Keratinocyte (primary cell): ENCODE data around the gene PCGF1. TPM values are rescaled to one million over a fixed set of nuclear protein-coding genes. Genes with fewer than 3 reads are reported as not detected.

Experiments
- DNase-seq: peaks from one replicate; pipeline ENCODE4 v3.0.0-alpha.2; 2011; ENCODE audit warnings: low read depth, missing footprints, low spot score
- FAIRE-seq: peaks from 2 replicates; lab custom pipeline; 2011; peaks lifted over from hg19 to GRCh38; lab: Jason Lieb, UNC
- H2AFZ ChIP-seq: 2 replicates; pipeline ENCODE4 v1.6.0; 2012; ENCODE audit warnings: low read length, control low read depth, inconsistent platforms; ENCODE audit not compliant: control insufficient read depth
- H3K27ac ChIP-seq: 2 replicates; pipeline ENCODE4 v1.5.1; 2011; ENCODE audit warnings: low read length; ENCODE audit not compliant: control insufficient read depth, insufficient read depth
- H3K27me3 ChIP-seq: 3 replicates; pipeline ENCODE4 v1.6.0; 2011; ENCODE audit warnings: low read length; ENCODE audit not compliant: control insufficient read depth, insufficient read depth; ENCODE audit errors: extremely low read depth
- H3K36me3 ChIP-seq, 2 experiments: 2 replicates in 1 of 2; 3 replicates in 1 of 2; pipeline ENCODE4 v1.5.1; 2011; ENCODE audit warnings: low read length in 2 of 2, mild to moderate bottlenecking in 1 of 2; ENCODE audit not compliant: control insufficient read depth in 2 of 2, insufficient read depth in 2 of 2; ENCODE audit errors: extremely low read depth in 1 of 2
- H3K4me1 ChIP-seq: 3 replicates; pipeline ENCODE4 v1.5.1; 2011; ENCODE audit warnings: low read length; ENCODE audit not compliant: control insufficient read depth, insufficient read depth; ENCODE audit errors: extremely low read depth
- H3K4me2 ChIP-seq: 3 replicates; pipeline ENCODE4 v1.6.0; 2011; ENCODE audit warnings: low read depth, low read length; ENCODE audit not compliant: control insufficient read depth, insufficient read depth; ENCODE audit errors: extremely low read depth
- H3K4me3 ChIP-seq, 3 experiments: fragments of 200-600 bp in 1 of 3; sonication (generic) in 1 of 3; 2 replicates in 2 of 3; 3 replicates in 1 of 3; pipeline ENCODE4 v1.5.1; 2011 to 2016; ENCODE audit warnings: low read length in 3 of 3, mild to moderate bottlenecking in 3 of 3, control low read depth in 2 of 3, inconsistent platforms in 1 of 3, low read depth in 1 of 3, mixed read lengths in 1 of 3, mixed run types in 1 of 3, moderate library complexity in 1 of 3; ENCODE audit not compliant: control insufficient read depth in 2 of 3, insufficient read depth in 2 of 3; ENCODE audit errors: extremely low read depth in 1 of 3
- H3K79me2 ChIP-seq: 2 replicates; pipeline ENCODE4 v1.6.0; 2012; ENCODE audit warnings: low read length; ENCODE audit not compliant: control insufficient read depth, insufficient read depth
- H3K9ac ChIP-seq: 3 replicates; pipeline ENCODE4 v1.6.0; 2011; ENCODE audit warnings: low read length; ENCODE audit not compliant: control insufficient read depth, insufficient read depth; ENCODE audit errors: extremely low read depth
- H3K9me1 ChIP-seq: 3 replicates; pipeline ENCODE4 v1.6.0; 2011; ENCODE audit warnings: low read length; ENCODE audit not compliant: control insufficient read depth, insufficient read depth; ENCODE audit errors: extremely low read depth
- H3K9me3 ChIP-seq: 2 replicates; pipeline ENCODE4 v1.5.1; 2012; ENCODE audit warnings: low read depth, low read length; ENCODE audit not compliant: control insufficient read depth
- H4K20me1 ChIP-seq: 3 replicates; pipeline ENCODE4 v1.6.0; 2011; ENCODE audit warnings: low read length; ENCODE audit not compliant: control insufficient read depth, insufficient read depth; ENCODE audit errors: extremely low read depth
- EZH2 ChIP-seq: IDR thresholded peaks from one replicate; pipeline ENCODE4 v1.6.1; 2012; ENCODE audit warnings: inconsistent platforms, mild to moderate bottlenecking, low read length, moderate library complexity
- dilution Hi-C: fragments of 300-500 bp; cut with MboI; formaldehyde crosslinking; loops from one replicate; pipeline ENCODE4 v1.7.0; 2020; ENCODE audit warnings: low sequenced_read_pairs; ENCODE audit not compliant: extremely low pct_ligation_motif_present
- polyA plus RNA-seq, 5 experiments: library from polyadenylated mRNA; depleted of rRNA in 3 of 5; stranded (reverse) in 3 of 5; stranded (forward) in 1 of 5; unstranded in 1 of 5; fragments of >200 nt; gene quantifications; 1 replicate in 1 of 5; 2 replicates in 3 of 5; 3 replicates in 1 of 5; pipeline versions ENCODE4 v1.2.1 to v1.2.3, GENCODE V29; 2011 to 2012; ENCODE audit warnings: missing spikeins in 2 of 5, low read depth in 1 of 5, low replicate concordance in 1 of 5
- TF ChIP-seq, protein P1 (sequence below), 3 experiments: IDR thresholded peaks in 1 of 3; conservative IDR thresholded peaks in 1 of 3; optimal IDR thresholded peaks in 1 of 3; 2 replicates in 2 of 3; 3 replicates in 1 of 3; pipeline versions ENCODE3 to v1.5.1; 2011; ENCODE audit warnings: low read length in 3 of 3, mild to moderate bottlenecking in 3 of 3, moderate library complexity in 2 of 3, control low read depth in 1 of 3, inconsistent platforms in 1 of 3; ENCODE audit not compliant: insufficient read depth in 2 of 3; ENCODE audit errors: extremely low read depth in 1 of 3

Gene PCGF1
- polyA plus RNA-seq, 1 donor (not counting 4 experiments of a cell fraction or from before 2014, with no cell fraction given), result 29.1 TPM

DNA sequence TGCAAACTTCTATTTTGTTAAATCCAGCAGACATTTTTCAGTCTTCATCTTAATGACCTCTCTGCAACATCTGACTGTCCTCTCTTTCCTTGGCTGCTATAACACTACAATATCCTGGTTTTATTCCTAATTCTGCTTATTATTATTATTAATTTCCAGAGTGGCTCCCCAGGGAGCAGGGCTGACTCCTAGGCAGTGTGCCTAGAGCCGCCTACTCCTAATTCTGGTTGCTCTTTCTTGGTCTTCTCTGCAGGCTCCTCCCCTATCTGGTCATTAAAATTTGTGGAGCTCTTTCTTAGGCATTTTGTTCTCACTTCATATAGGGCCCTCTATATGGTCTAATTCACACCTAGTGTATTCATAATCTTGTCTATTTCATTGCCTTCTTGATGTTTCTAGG, 35.5 kb upstream of the PCGF1 start:
- TF ChIP-seq, protein P1, sequence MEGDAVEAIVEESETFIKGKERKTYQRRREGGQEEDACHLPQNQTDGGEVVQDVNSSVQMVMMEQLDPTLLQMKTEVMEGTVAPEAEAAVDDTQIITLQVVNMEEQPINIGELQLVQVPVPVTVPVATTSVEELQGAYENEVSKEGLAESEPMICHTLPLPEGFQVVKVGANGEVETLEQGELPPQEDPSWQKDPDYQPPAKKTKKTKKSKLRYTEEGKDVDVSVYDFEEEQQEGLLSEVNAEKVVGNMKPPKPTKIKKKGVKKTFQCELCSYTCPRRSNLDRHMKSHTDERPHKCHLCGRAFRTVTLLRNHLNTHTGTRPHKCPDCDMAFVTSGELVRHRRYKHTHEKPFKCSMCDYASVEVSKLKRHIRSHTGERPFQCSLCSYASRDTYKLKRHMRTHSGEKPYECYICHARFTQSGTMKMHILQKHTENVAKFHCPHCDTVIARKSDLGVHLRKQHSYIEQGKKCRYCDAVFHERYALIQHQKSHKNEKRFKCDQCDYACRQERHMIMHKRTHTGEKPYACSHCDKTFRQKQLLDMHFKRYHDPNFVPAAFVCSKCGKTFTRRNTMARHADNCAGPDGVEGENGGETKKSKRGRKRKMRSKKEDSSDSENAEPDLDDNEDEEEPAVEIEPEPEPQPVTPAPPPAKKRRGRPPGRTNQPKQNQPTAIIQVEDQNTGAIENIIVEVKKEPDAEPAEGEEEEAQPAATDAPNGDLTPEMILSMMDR (optimal IDR thresholded peaks at IDR 0.05 in 1 of 3, IDR thresholded peaks at IDR 0.05 in 1 of 3, conservative IDR thresholded peaks at IDR 0.05 in 1 of 3; ENCODE audit: extremely low read depth in 1 of 3, insufficient read depth in 2 of 3, low read length in 3 of 3), result no peak
- no peak for TF ChIP-seq EZH2
- Histone ChIP-seq H3K9me1 (no peaks in the 10 kb centered on the region), H3K27me3 (no peaks in the 10 kb centered on the region), H4K20me1 (no peaks in the 10 kb centered on the region), H2AFZ (no peak overlapping the region), H3K4me1 (no peaks in the 10 kb centered on the region), H3K27ac (no peak overlapping the region), H3K36me3 (no peaks in the 10 kb centered on the region), H3K4me3 (no peak overlapping the region), H3K4me2 (no peak overlapping the region), H3K9ac (no peak overlapping the region), H3K79me2 (no peaks in the 10 kb centered on the region), H3K9me3 (no peaks in the 10 kb centered on the region)
- dilution Hi-C loops, result no loop called here
- no peak for FAIRE-seq
- no peak for DNase-seq

DNA sequence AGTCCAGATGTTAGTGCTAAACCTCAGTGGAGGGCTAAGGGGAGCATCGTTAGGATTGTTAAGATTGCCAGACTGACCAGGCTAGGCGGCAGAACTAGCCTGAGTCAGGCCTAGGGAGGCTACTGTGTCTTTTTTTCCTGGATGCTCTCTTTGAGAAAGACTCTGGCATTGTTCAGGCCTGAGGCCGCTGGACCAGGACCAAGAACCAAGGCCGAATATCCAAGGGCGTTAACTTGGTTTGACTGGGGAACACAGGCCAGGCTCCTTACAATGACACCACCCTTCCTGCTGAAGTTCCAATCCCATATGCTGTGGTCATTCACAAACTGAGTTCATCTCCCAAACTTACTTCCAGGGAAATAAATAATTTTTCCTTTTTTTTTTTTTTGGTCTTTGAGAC, 32.8 kb upstream of the PCGF1 start:
- H3K36me3 ChIP-seq, result no peaks in the 10 kb centered on the region
- H2AFZ ChIP-seq, result no peak overlapping the region
- no peaks in the 10 kb centered on the region for H4K20me1 ChIP-seq
- H3K4me2 ChIP-seq, result no peak overlapping the region
- no peak for TF ChIP-seq EZH2
- TF ChIP-seq, protein P1 (optimal IDR thresholded peaks at IDR 0.05 in 1 of 3, IDR thresholded peaks at IDR 0.05 in 1 of 3, conservative IDR thresholded peaks at IDR 0.05 in 1 of 3; ENCODE audit: extremely low read depth in 1 of 3, insufficient read depth in 2 of 3, low read length in 3 of 3), result no peak
- no peaks in the 10 kb centered on the region for H3K9me3 ChIP-seq
- no peak overlapping the region for H3K27ac ChIP-seq
- H3K4me1 ChIP-seq, result peaks cover 12% of the 10 kb centered on the region
- FAIRE-seq (no peak), DNase-seq (no peak)
- no peaks in the 10 kb centered on the region for H3K79me2 ChIP-seq
- no peak overlapping the region for H3K9ac ChIP-seq
- H3K9me1 ChIP-seq, result peaks cover 4% of the 10 kb centered on the region
- no peak overlapping the region for H3K4me3 ChIP-seq
- dilution Hi-C loops, result no loop called here
- no peaks in the 10 kb centered on the region for H3K27me3 ChIP-seq
